ENCODE results near the gene MRPL50.

The MRPL50 gene

GRCh38 chr9:101342595-101342994, 55.8 kb downstream of the MRPL50 start:
- Histone ChIP-seq H3F3A (ENCODE audit: insufficient read depth) (no peaks in the 10 kb centered on the region), H3K36me3 (ENCODE audit: low read length) (no peaks in the 10 kb centered on the region), H3K27me3 (ENCODE audit: low read length) (no peaks in the 10 kb centered on the region), H3K27ac (ENCODE audit: low read depth, low read length) (no peak overlapping the region), H3K9me3 (ENCODE audit: insufficient read depth, low read length) (no peaks in the 10 kb centered on the region), H3K4me2 (ENCODE audit: low read depth, low read length, poor library complexity, severe bottlenecking) (no peak overlapping the region), H3K79me2 (ENCODE audit: insufficient read depth, low read length) (no peaks in the 10 kb centered on the region), H3K9me2 (replicated peaks; ENCODE audit: insufficient read depth, low read length) (no peaks in the 10 kb centered on the region), H3K9ac (ENCODE audit: low read length) (no peak overlapping the region), H4K20me1 (ENCODE audit: low read depth, low read length) (no peaks in the 10 kb centered on the region), H2AFZ (ENCODE audit: low read depth, low read length, severe bottlenecking) (no peak overlapping the region), H3K4me3 (ENCODE audit: insufficient read depth, low read length, poor library complexity, severe bottlenecking) (no peak overlapping the region)
- TF ChIP-seq, protein P1, sequence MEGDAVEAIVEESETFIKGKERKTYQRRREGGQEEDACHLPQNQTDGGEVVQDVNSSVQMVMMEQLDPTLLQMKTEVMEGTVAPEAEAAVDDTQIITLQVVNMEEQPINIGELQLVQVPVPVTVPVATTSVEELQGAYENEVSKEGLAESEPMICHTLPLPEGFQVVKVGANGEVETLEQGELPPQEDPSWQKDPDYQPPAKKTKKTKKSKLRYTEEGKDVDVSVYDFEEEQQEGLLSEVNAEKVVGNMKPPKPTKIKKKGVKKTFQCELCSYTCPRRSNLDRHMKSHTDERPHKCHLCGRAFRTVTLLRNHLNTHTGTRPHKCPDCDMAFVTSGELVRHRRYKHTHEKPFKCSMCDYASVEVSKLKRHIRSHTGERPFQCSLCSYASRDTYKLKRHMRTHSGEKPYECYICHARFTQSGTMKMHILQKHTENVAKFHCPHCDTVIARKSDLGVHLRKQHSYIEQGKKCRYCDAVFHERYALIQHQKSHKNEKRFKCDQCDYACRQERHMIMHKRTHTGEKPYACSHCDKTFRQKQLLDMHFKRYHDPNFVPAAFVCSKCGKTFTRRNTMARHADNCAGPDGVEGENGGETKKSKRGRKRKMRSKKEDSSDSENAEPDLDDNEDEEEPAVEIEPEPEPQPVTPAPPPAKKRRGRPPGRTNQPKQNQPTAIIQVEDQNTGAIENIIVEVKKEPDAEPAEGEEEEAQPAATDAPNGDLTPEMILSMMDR (IDR thresholded peaks at IDR 0.05; ENCODE audit: insufficient read depth, low read length, poor library complexity, severe bottlenecking), result no peak
- no peak for TF ChIP-seq EZH2phosphoT487 (conservative IDR thresholded peaks at IDR 0.05; ENCODE audit: low read length)

DNA sequence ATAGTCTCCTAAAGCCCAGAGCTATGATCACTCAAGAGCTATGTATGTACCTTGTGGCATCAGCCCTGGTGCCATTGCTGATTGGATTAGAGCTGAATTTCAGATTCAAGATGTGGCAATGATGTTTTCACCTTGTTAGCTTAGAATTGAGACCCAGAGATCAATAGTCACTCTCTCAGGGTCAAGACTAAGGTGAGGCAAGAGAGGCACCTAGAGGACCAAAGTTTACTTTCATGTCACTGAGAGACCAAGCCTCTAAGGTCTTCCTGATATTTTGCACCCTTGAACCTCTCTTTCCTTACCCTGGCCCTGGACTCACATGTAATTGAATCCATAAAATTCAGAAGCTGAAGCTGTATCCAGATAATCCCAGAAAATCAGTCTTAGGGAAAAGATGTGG, 56.5 kb downstream of the MRPL50 start:
- Histone ChIP-seq H3K79me2 (ENCODE audit: insufficient read depth, low read length) (no peaks in the 10 kb centered on the region), H3K9ac (ENCODE audit: low read length) (no peak overlapping the region), H3K27ac (ENCODE audit: low read depth, low read length) (no peak overlapping the region), H3F3A (ENCODE audit: insufficient read depth) (no peaks in the 10 kb centered on the region), H3K27me3 (ENCODE audit: low read length) (no peaks in the 10 kb centered on the region), H3K9me3 (ENCODE audit: insufficient read depth, low read length) (no peaks in the 10 kb centered on the region), H4K20me1 (ENCODE audit: low read depth, low read length) (no peaks in the 10 kb centered on the region), H3K36me3 (ENCODE audit: low read length) (no peaks in the 10 kb centered on the region), H3K4me3 (ENCODE audit: insufficient read depth, low read length, poor library complexity, severe bottlenecking) (no peak overlapping the region), H3K4me2 (ENCODE audit: low read depth, low read length, poor library complexity, severe bottlenecking) (no peak overlapping the region), H2AFZ (ENCODE audit: low read depth, low read length, severe bottlenecking) (no peak overlapping the region), H3K9me2 (replicated peaks; ENCODE audit: insufficient read depth, low read length) (no peaks in the 10 kb centered on the region)
- TF ChIP-seq, protein P1 (IDR thresholded peaks at IDR 0.05; ENCODE audit: insufficient read depth, low read length, poor library complexity, severe bottlenecking), result no peak
- no peak for TF ChIP-seq EZH2phosphoT487 (conservative IDR thresholded peaks at IDR 0.05; ENCODE audit: low read length)

Data from SU-DHL-6 (cell line).